ENCODE data around the gene ADARB1.

ADARB1 gene

DNA sequence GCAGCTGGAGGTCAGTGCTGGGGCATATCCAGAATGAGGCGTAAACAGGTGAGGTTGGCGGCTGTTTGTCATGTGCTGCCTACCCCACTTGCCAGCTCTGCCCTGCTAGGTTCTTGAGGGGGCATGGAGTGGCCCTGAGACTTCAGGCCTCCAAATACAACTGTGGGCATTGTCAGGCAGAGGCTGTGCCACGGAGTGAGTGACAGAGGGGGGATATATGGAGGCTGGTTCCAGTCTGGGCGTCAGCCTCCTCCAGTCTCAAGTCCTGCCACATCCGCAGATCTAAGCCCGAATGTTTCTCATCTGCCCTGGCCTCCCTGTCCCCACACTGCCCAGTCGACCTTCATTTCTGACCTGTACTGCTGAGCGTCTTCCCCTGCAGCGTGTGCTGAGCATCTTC lies 128.0 kb downstream of the ADARB1 start:
- no peak overlapping the region for H3K4me3 ChIP-seq (ENCODE audit: low read depth, low read length)

GRCh38 chr21:45202889-45203288 lies 128.5 kb downstream of the ADARB1 start:
- DNase-seq (ENCODE audit: low read depth, low spot score), result no peak
- no peak overlapping the region for H3K4me3 ChIP-seq (ENCODE audit: low read depth, low read length)
- ChIA-PET CTCF (interaction anchor here (1.2 kb wide), 1 partner anchor 66 kb away, joined by 4 read pairs; no protein-coding TSS in a partner anchor), POLR2A (no interaction called here)
- TF ChIP-seq, protein P1, sequence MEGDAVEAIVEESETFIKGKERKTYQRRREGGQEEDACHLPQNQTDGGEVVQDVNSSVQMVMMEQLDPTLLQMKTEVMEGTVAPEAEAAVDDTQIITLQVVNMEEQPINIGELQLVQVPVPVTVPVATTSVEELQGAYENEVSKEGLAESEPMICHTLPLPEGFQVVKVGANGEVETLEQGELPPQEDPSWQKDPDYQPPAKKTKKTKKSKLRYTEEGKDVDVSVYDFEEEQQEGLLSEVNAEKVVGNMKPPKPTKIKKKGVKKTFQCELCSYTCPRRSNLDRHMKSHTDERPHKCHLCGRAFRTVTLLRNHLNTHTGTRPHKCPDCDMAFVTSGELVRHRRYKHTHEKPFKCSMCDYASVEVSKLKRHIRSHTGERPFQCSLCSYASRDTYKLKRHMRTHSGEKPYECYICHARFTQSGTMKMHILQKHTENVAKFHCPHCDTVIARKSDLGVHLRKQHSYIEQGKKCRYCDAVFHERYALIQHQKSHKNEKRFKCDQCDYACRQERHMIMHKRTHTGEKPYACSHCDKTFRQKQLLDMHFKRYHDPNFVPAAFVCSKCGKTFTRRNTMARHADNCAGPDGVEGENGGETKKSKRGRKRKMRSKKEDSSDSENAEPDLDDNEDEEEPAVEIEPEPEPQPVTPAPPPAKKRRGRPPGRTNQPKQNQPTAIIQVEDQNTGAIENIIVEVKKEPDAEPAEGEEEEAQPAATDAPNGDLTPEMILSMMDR (IDR thresholded peaks at IDR 0.05; ENCODE audit: insufficient read depth, low read length, missing control alignments), result no peak

More for the DNA sequence above, 128.0 kb downstream of the ADARB1 start:
- ChIA-PET POLR2A (no interaction called here), CTCF (interaction anchor here (1.2 kb wide), 1 partner anchor 65 kb away, joined by 4 read pairs; no protein-coding TSS in a partner anchor)
- TF ChIP-seq, protein P1 (IDR thresholded peaks at IDR 0.05; ENCODE audit: insufficient read depth, low read length, missing control alignments), result no peak
- no peak for DNase-seq (ENCODE audit: low read depth, low spot score)

DNA sequence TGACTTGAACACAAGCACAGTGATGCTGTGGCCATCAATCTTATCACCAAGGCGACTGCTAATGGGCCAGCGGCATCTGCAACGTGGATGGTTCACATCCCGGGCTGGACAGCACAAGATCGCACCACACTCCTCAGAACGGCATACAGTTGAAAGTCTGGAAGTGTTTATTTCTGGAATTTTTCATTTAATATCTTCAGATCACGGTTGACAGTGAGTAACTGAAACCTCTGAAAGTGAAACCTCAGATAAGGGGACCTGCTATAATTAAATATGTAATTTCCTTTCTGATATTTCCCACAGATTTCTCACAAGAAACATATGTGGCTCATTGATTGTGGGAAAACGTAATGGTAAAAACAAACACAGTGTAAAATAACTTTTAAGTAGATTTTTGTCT lies 129.6 kb downstream of the ADARB1 start:
- CTCF ChIA-PET, result no interaction called here
- no peak overlapping the region for H3K4me3 ChIP-seq (ENCODE audit: low read depth, low read length)
- POLR2A ChIA-PET, result no interaction called here
- no peak for DNase-seq (ENCODE audit: low read depth, low spot score)
- TF ChIP-seq, protein P1 (IDR thresholded peaks at IDR 0.05; ENCODE audit: insufficient read depth, low read length, missing control alignments), result no peak

DNA sequence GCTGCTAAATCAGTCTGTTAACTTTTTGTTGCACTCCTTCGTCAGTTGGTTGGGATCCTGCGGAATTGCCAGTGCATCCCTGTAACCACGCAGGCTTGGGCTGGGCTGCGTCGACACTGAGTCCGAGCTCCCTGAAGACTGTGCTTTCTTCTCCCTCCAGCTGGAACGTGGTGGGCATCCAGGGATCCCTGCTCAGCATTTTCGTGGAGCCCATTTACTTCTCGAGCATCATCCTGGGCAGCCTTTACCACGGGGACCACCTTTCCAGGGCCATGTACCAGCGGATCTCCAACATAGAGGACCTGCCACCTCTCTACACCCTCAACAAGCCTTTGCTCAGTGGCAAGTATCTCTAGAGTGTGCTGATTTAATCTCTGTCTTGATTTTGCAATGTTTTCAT lies 130.0 kb downstream of the ADARB1 start:
- CTCF ChIA-PET, result interaction anchor here (1.5 kb wide), 1 partner anchor 66 kb away, joined by 4 read pairs; no protein-coding TSS in a partner anchor
- no peak for DNase-seq (ENCODE audit: low read depth, low spot score)
- TF ChIP-seq, protein P1 (IDR thresholded peaks at IDR 0.05; ENCODE audit: insufficient read depth, low read length, missing control alignments), result no peak
- POLR2A ChIA-PET, result no interaction called here
- no peak overlapping the region for H3K4me3 ChIP-seq (ENCODE audit: low read depth, low read length)

DNA sequence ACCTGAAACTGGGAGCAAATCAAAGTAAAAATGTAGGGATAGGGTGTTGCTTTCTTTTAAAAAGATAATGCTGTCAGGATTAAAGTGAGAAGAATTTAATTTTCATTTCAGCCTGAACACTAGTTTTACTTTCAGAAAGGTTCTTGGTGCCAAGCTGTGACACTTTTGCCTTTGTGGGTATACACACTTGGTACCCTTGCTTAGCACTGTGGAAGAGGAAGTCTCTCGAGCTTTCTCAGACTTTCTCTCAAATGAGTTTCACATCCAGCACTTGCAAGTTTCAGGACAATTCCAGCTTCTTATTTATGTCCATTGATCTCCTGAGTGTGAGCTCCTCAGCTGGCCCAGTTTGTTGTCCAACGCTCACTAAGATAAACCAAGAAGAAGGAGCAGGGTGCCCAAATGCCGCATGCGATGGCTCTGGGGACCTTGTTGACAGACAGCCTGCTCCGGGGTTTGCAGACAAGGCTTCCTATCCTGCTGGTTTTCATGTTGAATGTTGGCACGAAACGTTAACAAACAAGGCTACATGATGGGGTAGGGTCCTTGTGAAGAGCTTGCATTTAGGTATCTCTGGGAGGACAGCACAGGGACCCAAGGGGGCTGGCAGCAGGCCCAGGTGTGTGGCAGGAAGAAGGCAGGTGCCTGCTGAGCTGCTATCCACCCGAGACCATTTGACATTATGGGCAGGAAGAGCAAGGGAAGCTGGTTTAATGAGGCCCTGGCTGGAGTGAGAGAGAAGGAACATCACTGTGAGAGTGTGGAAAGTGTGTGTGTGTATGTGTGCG lies 133.7 kb downstream of the ADARB1 start:
- no peak overlapping the region for H3K4me3 ChIP-seq (ENCODE audit: low read depth, low read length)
- TF ChIP-seq, protein P1 (IDR thresholded peaks at IDR 0.05; ENCODE audit: insufficient read depth, low read length, missing control alignments), result no peak
- no peak for DNase-seq (ENCODE audit: low read depth, low spot score)
- ChIA-PET POLR2A (no interaction called here), CTCF (interaction anchor here (1.0 to 2.2 kb wide), 4 partner anchors 11 to 70 kb away, joined by 3 to 7 read pairs (median 4); no protein-coding TSS in a partner anchor)

DNA sequence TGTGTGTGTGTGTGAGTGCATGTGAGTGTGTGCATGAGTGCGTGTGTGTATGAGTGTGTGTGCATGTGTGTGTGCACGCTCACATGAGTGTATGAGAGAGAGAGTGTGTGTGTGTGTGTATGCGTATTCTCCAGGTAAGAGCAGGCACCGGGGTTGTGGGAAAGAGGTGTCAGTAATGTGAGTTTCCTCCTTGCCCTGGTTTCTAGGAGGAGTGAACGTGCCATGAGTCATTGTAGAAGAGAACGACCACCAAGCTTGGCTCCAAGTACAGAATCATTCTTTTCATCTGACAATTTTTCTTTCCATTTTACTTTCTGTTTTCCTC lies 134.2 kb downstream of the ADARB1 start:
- CTCF ChIA-PET, result interaction anchor here (1.1 to 2.2 kb wide), 3 partner anchors 10 to 71 kb away, joined by 3 to 7 read pairs (median 4); no protein-coding TSS in a partner anchor
- POLR2A ChIA-PET, result no interaction called here
- no peak overlapping the region for H3K4me3 ChIP-seq (ENCODE audit: low read depth, low read length)

More for the DNA sequence above, 134.2 kb downstream of the ADARB1 start:
- TF ChIP-seq, protein P1 (IDR thresholded peaks at IDR 0.05; ENCODE audit: insufficient read depth, low read length, missing control alignments), result no peak
- DNase-seq (ENCODE audit: low read depth, low spot score), result no peak
